Endodermal cell (in vitro differentiated cells): ENCODE measurements around the gene TMEM62. TPM values are rescaled to one million over a fixed set of nuclear protein-coding genes. Genes with fewer than 3 reads are reported as not detected.

Source experiments
- DNase-seq: peaks from one replicate; pipeline ENCODE4 v3.0.0-alpha.2; 2017
- H3K27ac ChIP-seq: 2 replicates; pipeline ENCODE4 v1.5.1; 2013; ENCODE audit warnings: mild to moderate bottlenecking, low read depth, low read length, moderate library complexity
- H3K27me3 ChIP-seq: 2 replicates; pipeline ENCODE4 v1.6.1; 2013; ENCODE audit warnings: mild to moderate bottlenecking, low read length, moderate library complexity; ENCODE audit not compliant: insufficient read depth, control insufficient read depth, poor library complexity, severe bottlenecking
- H3K36me3 ChIP-seq: 2 replicates; pipeline ENCODE4 v1.7.0; 2013; ENCODE audit warnings: mild to moderate bottlenecking, low read length, moderate library complexity; ENCODE audit not compliant: control insufficient read depth, insufficient read depth
- H3K4me1 ChIP-seq: one replicate; pipeline ENCODE4 v1.7.0; 2013; ENCODE audit warnings: low read length; ENCODE audit not compliant: control insufficient read depth, insufficient read depth
- H3K4me3 ChIP-seq: 2 replicates; pipeline ENCODE4 v1.5.1; 2013; ENCODE audit warnings: mild to moderate bottlenecking, low read length, moderate library complexity
- H3K9ac ChIP-seq: 2 replicates; pipeline ENCODE4 v1.6.1; 2013; ENCODE audit warnings: mild to moderate bottlenecking, low read length, moderate library complexity; ENCODE audit not compliant: poor library complexity, severe bottlenecking; ENCODE audit errors: extremely low read depth
- H3K9me3 ChIP-seq: 2 replicates; pipeline ENCODE4 v1.6.1; 2013; ENCODE audit warnings: mild to moderate bottlenecking, low read length, moderate library complexity; ENCODE audit not compliant: control insufficient read depth
- H3K27ac Mint-ChIP-seq: 2 replicates; pipeline ENCODE4 v1.8.0; 2020; ENCODE audit warnings: mixed read lengths
- H3K27me3 Mint-ChIP-seq: 2 replicates; pipeline ENCODE4 v1.8.0; 2021; ENCODE audit warnings: mild to moderate bottlenecking, mixed read lengths; ENCODE audit not compliant: insufficient read depth
- H3K36me3 Mint-ChIP-seq: 2 replicates; pipeline ENCODE4 v1.8.0; 2020; ENCODE audit warnings: low read depth, mixed read lengths
- H3K4me1 Mint-ChIP-seq: 2 replicates; pipeline ENCODE4 v1.8.0; 2020; ENCODE audit warnings: mixed read lengths
- H3K4me3 Mint-ChIP-seq: 2 replicates; pipeline ENCODE4 v1.8.0; 2020; ENCODE audit warnings: mild to moderate bottlenecking, moderate library complexity, mixed read lengths
- H3K9me3 Mint-ChIP-seq: 2 replicates; pipeline ENCODE4 v1.8.0; 2020; ENCODE audit warnings: mild to moderate bottlenecking, mixed read lengths
- CTCF ChIP-seq: fragments of 200-600 bp; sonication (generic); conservative IDR thresholded peaks from 2 replicates; pipeline ENCODE4 v1.5.0; 2021; ENCODE audit warnings: antibody characterized with exemption, mild to moderate bottlenecking
- WGBS, 2 experiments: methylation state at CpG; one replicate each; pipeline versions ENCODE4 v1.1.5 to v1.1.7; 2013; ENCODE audit warnings: missing lambda C conversion rate in 2 of 2, mixed read lengths in 1 of 2; ENCODE audit not compliant: insufficient coverage in 1 of 2, insufficient read length in 1 of 2; 5-methylcytosine and 5-hydroxymethylcytosine counted together
- total RNA-seq, 2 donors: library from RNA; stranded (reverse); fragmentation: NEBNext Ultra II Directional in 1 of 2; extraction: Animal tissue kit (Norgen Biotek cat#: 25700) in 1 of 2; gene quantifications; 2 replicates in 1 of 2; 3 replicates in 1 of 2; pipeline ENCODE4 v1.2.1, GENCODE V29; 2021

Gene TMEM62
- total RNA-seq, 2 donors from 2014 or later: 8.1 to 10.2 TPM

- Histone ChIP-seq H3K9me3 (no peaks in the 10 kb centered on the region), H3K4me1 (no peaks in the 10 kb centered on the region), H3K9ac (no peak overlapping the region), H3K27ac (no peak overlapping the region), H3K27me3 (peaks cover 6% of the 10 kb centered on the region), H3K4me3 (no peak overlapping the region), H3K36me3 (no peaks in the 10 kb centered on the region)
- 80 to 94% methylated on average over 3 of the region's 3 CpGs for WGBS, 2 experiments
- H3K27me3 Mint-ChIP-seq: peaks cover 39% of the 10 kb centered on the region
- no peak overlapping the region for H3K27ac Mint-ChIP-seq
- TF ChIP-seq CTCF: no peak
- no peaks in the 10 kb centered on the region for H3K9me3 Mint-ChIP-seq
- H3K4me1 Mint-ChIP-seq: no peaks in the 10 kb centered on the region
- no peak overlapping the region for H3K4me3 Mint-ChIP-seq
- H3K36me3 Mint-ChIP-seq: no peaks in the 10 kb centered on the region
- DNase-seq: no peak
Observed at GRCh38 chr15:43232289-43232874, 99.0 kb downstream of the TMEM62 start.

Other genes starting within 250 kb of the TMEM62 start
- 10 to 100 TPM; 17.9 to 24.8 TPM for gene TTBK2, start 212.8 kb upstream of the TMEM62 start, total RNA-seq
- 10 to 100 TPM; 30.3 to 30.9 TPM for gene UBR1, start 27.5 kb upstream of the TMEM62 start, total RNA-seq
- 10 to 100 TPM; 25.7 to 43.5 TPM for gene CCNDBP1, start 51.8 kb downstream of the TMEM62 start, total RNA-seq
- not detected for gene EPB42, start 87.4 kb downstream of the TMEM62 start, total RNA-seq
- gene TGM5, start 133.3 kb downstream of the TMEM62 start, total RNA-seq: not detected
- not detected for gene TGM7, start 168.7 kb downstream of the TMEM62 start, total RNA-seq
- 10 to 100 TPM; 12.6 to 13.2 TPM for gene LCMT2, start 197.0 kb downstream of the TMEM62 start, total RNA-seq
- 10 to 100 TPM; 44.3 to 45.1 TPM for gene ZSCAN29, start 237.5 kb downstream of the TMEM62 start, total RNA-seq
- 10 to 100 TPM; 19.3 to 20.0 TPM for gene TUBGCP4, start 237.5 kb downstream of the TMEM62 start, total RNA-seq